Transverse colon (tissue), 4 donors: ENCODE data around the gene LAMP1. TPM values are rescaled to one million over a fixed set of nuclear protein-coding genes. Genes with fewer than 3 reads are reported as not detected.
"Not testable (repeated sequence)": the region's sequence is repeated elsewhere in the genome, so short reads cannot be mapped to it uniquely, and the experiment has no call there.

ENCODE experiments used
- DNase-seq: peaks from one replicate; pipeline ENCODE4 v3.0.0-alpha.2; 2019
- H3K27ac ChIP-seq, 4 donors: fragments of 200-600 bp; sonication (generic); 2 replicates each; pipeline ENCODE4 v1.5.1; 2016 to 2018; ENCODE audit warnings: inconsistent platforms in 4 of 4
- H3K27me3 ChIP-seq: fragments of 200-600 bp; sonication (generic); 2 replicates; pipeline ENCODE4 v1.5.1; 2017; ENCODE audit warnings: inconsistent platforms
- H3K36me3 ChIP-seq, 4 donors: fragments of 200-600 bp; sonication (generic); 2 replicates each; pipeline ENCODE4 v1.5.1; 2017 to 2019; ENCODE audit warnings: inconsistent platforms in 4 of 4
- H3K4me1 ChIP-seq, 4 donors: fragments of 200-600 bp; sonication (generic); 2 replicates each; pipeline ENCODE4 v1.5.1; 2017 to 2020; ENCODE audit warnings: inconsistent platforms in 4 of 4
- H3K4me3 ChIP-seq, 4 donors: fragments of 200-600 bp; sonication (generic); 1 replicate in 1 of 4; 2 replicates in 3 of 4; pipeline versions ENCODE4 v1.5.1 to v1.6.1; 2017 to 2019; ENCODE audit warnings: inconsistent platforms in 4 of 4
- H3K9me3 ChIP-seq, 2 donors: fragments of 200-600 bp; sonication (generic); 2 replicates each; pipeline ENCODE4 v1.5.1; 2017 to 2019; ENCODE audit warnings: inconsistent platforms in 2 of 2
- CTCF ChIP-seq, 5 experiments: fragments of 200-600 bp in 3 of 5; fragments of 450-650 bp in 2 of 5; sonication (generic) in 3 of 5; IDR thresholded peaks; 1 replicate in 2 of 5; 2 replicates in 3 of 5; pipeline ENCODE4 v1.5.1; 2016 to 2017; ENCODE audit warnings: antibody characterized with exemption in 5 of 5, inconsistent platforms in 3 of 5, mild to moderate bottlenecking in 2 of 5, moderate library complexity in 1 of 5
- EP300 ChIP-seq: sonication (generic); formaldehyde crosslinking; IDR thresholded peaks from one replicate; pipeline ENCODE4 v1.6.1; 2017; ENCODE audit warnings: antibody characterized with exemption, low read depth
- POLR2A ChIP-seq: fragments of 450-650 bp; IDR thresholded peaks from one replicate; pipeline ENCODE4 v1.6.1; 2016; ENCODE audit warnings: antibody characterized with exemption, mild to moderate bottlenecking, moderate library complexity
- POLR2AphosphoS5 ChIP-seq, 3 donors: sonication (generic); formaldehyde crosslinking; IDR thresholded peaks; one replicate each; pipeline ENCODE4 v1.6.1; 2016; ENCODE audit warnings: antibody characterized with exemption in 3 of 3
- WGBS, 2 donors: methylation state at CpG; one replicate each; pipeline ENCODE4 v1.1.5; 2018; ENCODE audit warnings: low coverage in 1 of 2; 5-methylcytosine and 5-hydroxymethylcytosine counted together
- in situ Hi-C, 4 donors: fragments of 200-750 bp; cut with MboI; loops; one replicate each; pipeline versions ENCODE4 v1.15.0 to v1.15.1; 2017; ENCODE audit warnings: low sequenced_read_pairs in 3 of 4, low pct_ligation_motif_present in 1 of 4, low pct_unique_long_range_greater_than_20kb in 1 of 4
- intact Hi-C: fragments of 100-400 bp; cut with DNase I; formaldehyde crosslinking; loops from one replicate; pipeline ENCODE4 v1.15.1; 2023; ENCODE audit warnings: low total_unique reads
- total RNA-seq, 4 donors: library from RNA; depleted of rRNA; stranded (reverse); fragments of >200 nt; gene quantifications; one replicate each; pipeline ENCODE4 v1.1.0, GENCODE V29; 2016

LAMP1 gene
- total RNA-seq, 4 donors from 2014 or later: 69.5 to 149 (median 103) TPM

- 74 to 88% methylated on average over 9 to 34 of the region's 34 CpGs for WGBS, 2 donors
- H3K9me3 ChIP-seq: no peaks in the 10 kb centered on the region
- no peaks in the 10 kb centered on the region for H3K27me3 ChIP-seq
- TF ChIP-seq CTCF (IDR thresholded peaks at IDR 0.05): no peak
- TF ChIP-seq POLR2AphosphoS5 (IDR thresholded peaks at IDR 0.05): no peak
- no peak for TF ChIP-seq POLR2A
- TF ChIP-seq EP300: no peak
- peaks cover 0 to 13% (median 0%) of the 10 kb centered on the region in 4 donors for H3K36me3 ChIP-seq
- DNase-seq: no peak
- in situ Hi-C loops (no loop called here), intact Hi-C loops (no loop called here)
- H3K27ac ChIP-seq: no peak overlapping the region
- no peaks in the 10 kb centered on the region for H3K4me1 ChIP-seq
- H3K4me3 ChIP-seq: no peak overlapping the region
These were observed 46.0 kb downstream of the LAMP1 start for GRCh38 chr13:113342820-113343691.

GRCh38 chr13:113343692-113343968 lies 46.6 kb downstream of the LAMP1 start:
- Histone ChIP-seq H3K36me3 (peaks cover 0 to 13% (median under 1%) of the 10 kb centered on the region in 4 donors), H3K27ac (no peak overlapping the region), H3K4me1 (no peaks in the 10 kb centered on the region), H3K4me3 (no peak overlapping the region), H3K9me3 (no peaks in the 10 kb centered on the region), H3K27me3 (no peaks in the 10 kb centered on the region)
- 93 to 100% methylated on average over 1 to 6 of the region's 7 CpGs for WGBS, 2 donors
- DNase-seq: no peak
- TF ChIP-seq CTCF (IDR thresholded peaks at IDR 0.05) (no peak), POLR2AphosphoS5 (IDR thresholded peaks at IDR 0.05) (no peak), POLR2A (no peak), EP300 (no peak)
- in situ Hi-C loops (no loop called here), intact Hi-C loops (no loop called here)

- intact Hi-C loops: no loop called here
- H3K27me3 ChIP-seq: no peaks in the 10 kb centered on the region
- TF ChIP-seq POLR2A (no peak), POLR2AphosphoS5 (IDR thresholded peaks at IDR 0.05) (no peak), CTCF (IDR thresholded peaks at IDR 0.05) (no peak), EP300 (no peak)
- no peak for DNase-seq
- H3K4me3 ChIP-seq: no peak overlapping the region
- WGBS, 2 donors: 94% methylated on average over 17 of the region's 17 CpGs; no CpG with 5 or more reads in 1 of the 2 donors
- in situ Hi-C loops: no loop called here
- H3K36me3 ChIP-seq: peaks cover 0 to 16% (median 6%) of the 10 kb centered on the region in 4 donors
- H3K27ac ChIP-seq: no peak overlapping the region
- no peaks in the 10 kb centered on the region for H3K4me1 ChIP-seq
- H3K9me3 ChIP-seq: no peaks in the 10 kb centered on the region
These were observed 48.4 kb downstream of the LAMP1 start for GRCh38 chr13:113345486-113345885.

GRCh38 chr13:113347736-113348225 lies 50.7 kb downstream of the LAMP1 start:
- H3K36me3 ChIP-seq: peaks cover 0 to 12% (median 5%) of the 10 kb centered on the region in 4 donors
- 92% methylated on average over 19 of the region's 19 CpGs; no CpG with 5 or more reads in 1 of the 2 donors for WGBS, 2 donors
- H3K27ac ChIP-seq, intact Hi-C loops, in situ Hi-C loops, H3K9me3 ChIP-seq, H3K4me3 ChIP-seq, H3K4me1 ChIP-seq, H3K27me3 ChIP-seq, DNase-seq: not testable (repeated sequence)
